B cell (primary cell): Measurements from ENCODE around the gene VPS37C. TPM values are rescaled to one million over a fixed set of nuclear protein-coding genes. Genes with fewer than 3 reads are reported as not detected.

Experiments
- ATAC-seq: fragments of 200-7000 bp; cut with Tn5 transposase; one replicate; pipeline ENCODE4 v1.10.0; 2021; ENCODE audit warnings: low read depth, mild to moderate bottlenecking, moderate number of reproducible peaks, moderate library complexity
- CTCF ChIA-PET: fragments of 350-600 bp; sonication (Branson Sonifier 250); formaldehyde crosslinking; loops from one replicate; lab custom pipeline; 2021; ENCODE audit warnings: antibody characterized with exemption, inconsistent platforms; lab: Charles Lee
- POLR2A ChIA-PET: fragments of 350-600 bp; sonication (Branson Sonifier 250); formaldehyde crosslinking; loops from one replicate; lab custom pipeline; 2021; ENCODE audit warnings: antibody characterized with exemption; lab: Charles Lee
- DNase-seq: peaks from one replicate; pipeline ENCODE4 v3.0.0; 2013
- H2AFZ ChIP-seq: 2 replicates; pipeline ENCODE4 v1.6.1; 2012; ENCODE audit warnings: mild to moderate bottlenecking, low read depth, low read length; ENCODE audit not compliant: insufficient read depth, poor library complexity, severe bottlenecking
- H3K27ac ChIP-seq, 2 donors: 1 replicate in 1 of 2; 2 replicates in 1 of 2; pipeline ENCODE4 v1.5.1; 2012 to 2013; ENCODE audit warnings: low read length in 2 of 2, mild to moderate bottlenecking in 2 of 2, moderate library complexity in 1 of 2
- H3K27me3 ChIP-seq, 4 experiments: fragments of 200-600 bp in 1 of 4; sonication (generic) in 1 of 4; replicated peaks in 1 of 4; 1 replicate in 2 of 4; 2 replicates in 2 of 4; pipeline versions ENCODE4 v1.6.1 to v1.7.0; 2013 to 2016; ENCODE audit warnings: low read length in 3 of 4, mild to moderate bottlenecking in 2 of 4, mixed read lengths in 1 of 4, moderate library complexity in 1 of 4; ENCODE audit not compliant: insufficient read depth in 4 of 4, control insufficient read depth in 3 of 4; ENCODE audit errors: control extremely low read depth in 1 of 4
- H3K36me3 ChIP-seq, 2 experiments: replicated peaks in 1 of 2; 1 replicate in 1 of 2; 2 replicates in 1 of 2; pipeline versions ENCODE4 v1.6.1 to v1.7.1; 2013; ENCODE audit warnings: low read length in 1 of 2; ENCODE audit not compliant: insufficient read depth in 2 of 2, control insufficient read depth in 1 of 2; ENCODE audit errors: control extremely low read depth in 1 of 2, extremely low read depth in 1 of 2
- H3K4me1 ChIP-seq, 2 donors: fragments of 200-600 bp in 1 of 2; sonication (generic) in 1 of 2; 1 replicate in 1 of 2; 2 replicates in 1 of 2; pipeline versions ENCODE4 v1.5.1 to v1.6.1; 2013 to 2017; ENCODE audit warnings: low read length in 2 of 2; ENCODE audit not compliant: control insufficient read depth in 2 of 2, insufficient read depth in 2 of 2
- H3K4me2 ChIP-seq: replicated peaks from 2 replicates; pipeline ENCODE3; 2012; ENCODE audit warnings: mild to moderate bottlenecking, low read depth, low read length; ENCODE audit not compliant: poor library complexity, severe bottlenecking
- H3K4me3 ChIP-seq, 5 experiments: fragments of 200-600 bp in 1 of 5; sonication (generic) in 1 of 5; 1 replicate in 3 of 5; 2 replicates in 2 of 5; pipeline versions ENCODE4 v1.5.1 to v1.7.0; 2011 to 2016; ENCODE audit warnings: low read length in 4 of 5, mild to moderate bottlenecking in 4 of 5, low read depth in 2 of 5, control low read depth in 1 of 5, moderate library complexity in 1 of 5; ENCODE audit not compliant: insufficient read depth in 1 of 5; ENCODE audit errors: control extremely low read depth in 1 of 5, extremely low read depth in 1 of 5
- H3K79me2 ChIP-seq: fragments of 200-600 bp; sonication (generic); one replicate; pipeline ENCODE4 v1.6.0; 2016; ENCODE audit warnings: low read length; ENCODE audit not compliant: control insufficient read depth, insufficient read depth
- H3K9ac ChIP-seq: fragments of 200-600 bp; sonication (generic); 2 replicates; pipeline ENCODE4 v1.6.1; 2017; ENCODE audit warnings: mild to moderate bottlenecking, low read length, moderate library complexity
- H3K9me3 ChIP-seq, 3 donors: one replicate each; pipeline versions ENCODE4 v1.6.1 to v1.7.1; 2013; ENCODE audit warnings: low read length in 2 of 3; ENCODE audit not compliant: control insufficient read depth in 2 of 3, insufficient read depth in 1 of 3; ENCODE audit errors: control extremely low read depth in 1 of 3
- H4K20me1 ChIP-seq: 2 replicates; pipeline ENCODE4 v1.6.0; 2012; ENCODE audit warnings: mild to moderate bottlenecking, low read length; ENCODE audit not compliant: insufficient read depth, control insufficient read depth, poor library complexity, severe bottlenecking
- H3K27ac Mint-ChIP-seq: one replicate; pipeline ENCODE4 v1.8.0; 2021; ENCODE audit warnings: mixed read lengths
- H3K27me3 Mint-ChIP-seq: one replicate; pipeline ENCODE4 v1.8.0; 2021; ENCODE audit warnings: mixed read lengths
- H3K4me1 Mint-ChIP-seq: one replicate; pipeline ENCODE4 v1.8.0; 2021; ENCODE audit warnings: mixed read lengths
- H3K4me3 Mint-ChIP-seq: one replicate; pipeline ENCODE4 v1.8.0; 2021; ENCODE audit warnings: mixed read lengths
- H3K9me3 Mint-ChIP-seq: one replicate; pipeline ENCODE4 v1.8.0; 2022; ENCODE audit warnings: mixed read lengths; ENCODE audit not compliant: insufficient read depth
- EZH2 ChIP-seq: IDR thresholded peaks from 2 replicates; pipeline ENCODE4 v1.6.1; 2012; ENCODE audit warnings: borderline replicate concordance, low read depth, mild to moderate bottlenecking, moderate library complexity, low read length; ENCODE audit not compliant: insufficient read depth, poor library complexity, severe bottlenecking
- WGBS: methylation state at CpG from one replicate; pipeline ENCODE4 v1.1.5; 2013; ENCODE audit warnings: missing lambda C conversion rate; ENCODE audit not compliant: insufficient coverage; 5-methylcytosine and 5-hydroxymethylcytosine counted together
- intact Hi-C: fragments of 100-400 bp; cut with micrococcal nuclease; formaldehyde crosslinking; loops from one replicate; pipeline ENCODE4 v1.10.0; 2022
- polyA plus RNA-seq: library from polyadenylated mRNA; depleted of rRNA; stranded (reverse); fragments of >200 nt; gene quantifications from 2 replicates; pipeline ENCODE4 v1.2.3, GENCODE V29; 2012
- total RNA-seq, 2 donors: library from RNA; stranded (reverse); fragments of 120-200 nt in 1 of 2; gene quantifications; 1 replicate in 1 of 2; 2 replicates in 1 of 2; pipeline versions ENCODE4 v1.2.3 to v1.2.4, GENCODE V29; 2013 to 2022
- TF ChIP-seq, protein P1 (sequence below): fragments of 200-600 bp; IDR thresholded peaks from one replicate; pipeline ENCODE4 v1.8.0; 2022; ENCODE audit warnings: antibody characterized with exemption, mild to moderate bottlenecking

Gene VPS37C
- total and polyA plus RNA-seq, 2 donors (not counting 1 experiment from before 2014, with no cell fraction given) = 6.4 to 20.1 TPM

DNA sequence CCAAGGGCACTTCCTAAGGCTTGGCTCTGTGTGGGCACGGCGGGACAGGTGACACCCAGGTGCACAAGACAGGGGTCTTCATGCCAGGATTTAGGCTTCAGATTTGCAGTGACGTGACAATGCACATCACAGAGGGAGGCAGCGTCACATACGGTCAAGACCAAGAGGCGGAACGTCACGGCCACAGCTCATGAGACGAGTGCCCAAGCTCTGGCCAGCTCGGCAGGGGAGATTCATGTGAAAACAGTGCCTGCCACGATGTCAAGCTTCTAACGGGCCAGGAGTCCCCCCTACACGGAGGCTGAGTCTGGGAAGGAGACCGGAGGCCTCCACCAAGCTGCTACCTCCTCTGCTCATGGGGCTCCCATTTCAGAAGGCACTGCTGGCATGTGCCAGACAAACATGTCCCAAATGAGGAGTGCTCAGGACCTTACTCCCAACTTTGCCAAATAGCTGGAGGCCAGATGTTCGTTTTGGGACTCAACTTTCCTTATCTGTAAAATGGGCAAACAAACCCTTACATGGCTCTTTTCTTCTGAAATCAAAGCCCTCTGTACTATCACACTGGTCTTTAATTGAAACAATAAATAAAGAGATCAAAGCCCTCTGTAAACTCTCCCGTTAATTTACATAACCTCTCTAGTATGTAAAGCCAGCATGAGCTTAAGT, 16.6 kb downstream of the VPS37C start:
- Mint-ChIP-seq H3K27me3 (no peaks in the 10 kb centered on the region), H3K4me1 (peaks cover 26% of the 10 kb centered on the region), H3K9me3 (no peaks in the 10 kb centered on the region), H3K27ac (no peak overlapping the region), H3K4me3 (no peak overlapping the region)
- H3K9me3 ChIP-seq = no peaks in the 10 kb centered on the region
- intact Hi-C loops = no loop called here
- no peak for TF ChIP-seq EZH2
- TF ChIP-seq, protein P1, sequence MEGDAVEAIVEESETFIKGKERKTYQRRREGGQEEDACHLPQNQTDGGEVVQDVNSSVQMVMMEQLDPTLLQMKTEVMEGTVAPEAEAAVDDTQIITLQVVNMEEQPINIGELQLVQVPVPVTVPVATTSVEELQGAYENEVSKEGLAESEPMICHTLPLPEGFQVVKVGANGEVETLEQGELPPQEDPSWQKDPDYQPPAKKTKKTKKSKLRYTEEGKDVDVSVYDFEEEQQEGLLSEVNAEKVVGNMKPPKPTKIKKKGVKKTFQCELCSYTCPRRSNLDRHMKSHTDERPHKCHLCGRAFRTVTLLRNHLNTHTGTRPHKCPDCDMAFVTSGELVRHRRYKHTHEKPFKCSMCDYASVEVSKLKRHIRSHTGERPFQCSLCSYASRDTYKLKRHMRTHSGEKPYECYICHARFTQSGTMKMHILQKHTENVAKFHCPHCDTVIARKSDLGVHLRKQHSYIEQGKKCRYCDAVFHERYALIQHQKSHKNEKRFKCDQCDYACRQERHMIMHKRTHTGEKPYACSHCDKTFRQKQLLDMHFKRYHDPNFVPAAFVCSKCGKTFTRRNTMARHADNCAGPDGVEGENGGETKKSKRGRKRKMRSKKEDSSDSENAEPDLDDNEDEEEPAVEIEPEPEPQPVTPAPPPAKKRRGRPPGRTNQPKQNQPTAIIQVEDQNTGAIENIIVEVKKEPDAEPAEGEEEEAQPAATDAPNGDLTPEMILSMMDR = no peak
- WGBS = 95% methylated on average over 15 of the region's 16 CpGs
- H3K9ac ChIP-seq = no peak overlapping the region
- H3K79me2 ChIP-seq = peaks cover 58% of the 10 kb centered on the region
- H3K27me3 ChIP-seq = no peaks in the 10 kb centered on the region
- no peak overlapping the region for H3K27ac ChIP-seq
- H3K4me3 ChIP-seq = no peak overlapping the region
- no peak overlapping the region for H2AFZ ChIP-seq
- no peak overlapping the region for H3K4me2 ChIP-seq
- H4K20me1 ChIP-seq = peaks cover 29% of the 10 kb centered on the region
- DNase-seq (no peak), ATAC-seq (no peak)
- no peaks in the 10 kb centered on the region for H3K36me3 ChIP-seq
- H3K4me1 ChIP-seq = peaks cover 0 to 16% of the 10 kb centered on the region in 2 donors
- POLR2A ChIA-PET = interaction anchor here (0.6 kb wide), 1 partner anchor 1590 kb away, joined by 3 read pairs; no protein-coding TSS in a partner anchor
- CTCF ChIA-PET = interaction anchor here (0.6 to 1.3 kb wide), 2 partner anchors 11 to 246 kb away, joined by 3 read pairs; no protein-coding TSS in a partner anchor

DNA sequence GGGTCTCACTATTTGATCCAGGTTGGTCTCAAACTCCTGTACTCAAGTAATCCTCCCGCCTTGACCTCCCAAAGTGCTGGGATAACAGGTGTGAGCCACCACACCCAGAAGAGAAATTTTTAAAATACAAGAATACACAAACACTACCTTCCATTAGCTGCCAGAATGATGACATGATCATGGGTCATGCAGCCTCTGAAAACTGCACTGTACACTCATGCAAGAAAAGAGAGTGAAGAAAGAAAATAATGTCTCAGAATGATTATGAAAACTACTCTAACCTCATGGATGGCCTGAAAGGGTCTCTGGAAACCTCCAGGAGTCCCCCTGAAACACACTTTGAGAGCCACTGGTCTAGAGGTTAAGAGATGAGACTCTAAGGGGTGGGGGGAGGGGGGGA, 18.8 kb downstream of the VPS37C start:
- H3K79me2 ChIP-seq = peaks cover 53% of the 10 kb centered on the region
- CTCF ChIA-PET = interaction anchor here (0.6 to 1.5 kb wide), 5 partner anchors 12 to 227 kb away, joined by 3 to 4 read pairs (median 3); no protein-coding TSS in a partner anchor
- H4K20me1 ChIP-seq = peaks cover 29% of the 10 kb centered on the region
- no peaks in the 10 kb centered on the region for H3K36me3 ChIP-seq
- TF ChIP-seq, protein P1 = no peak
- no peak for TF ChIP-seq EZH2
- no peak overlapping the region for H3K27ac ChIP-seq
- DNase-seq = no peak
- no peak overlapping the region for H3K4me3 Mint-ChIP-seq
- H3K9me3 Mint-ChIP-seq = no peaks in the 10 kb centered on the region
- no peak for ATAC-seq
- H3K9me3 ChIP-seq = no peaks in the 10 kb centered on the region
- no peak overlapping the region for H3K4me3 ChIP-seq
- no peaks in the 10 kb centered on the region for H3K27me3 Mint-ChIP-seq
- no peak overlapping the region for H3K9ac ChIP-seq
- no peaks in the 10 kb centered on the region for H3K27me3 ChIP-seq
- H3K4me2 ChIP-seq = no peak overlapping the region
- intact Hi-C loops = no loop called here
- POLR2A ChIA-PET = no interaction called here
- no peak overlapping the region for H2AFZ ChIP-seq
- no CpG with 5 or more reads among the region's 1 CpG for WGBS
- peaks cover 33% of the 10 kb centered on the region for H3K4me1 Mint-ChIP-seq
- H3K4me1 ChIP-seq = peaks cover 3 to 26% of the 10 kb centered on the region in 2 donors
- H3K27ac Mint-ChIP-seq = no peak overlapping the region
